ENCODE measurements around the gene TCN2. TPM values are rescaled to one million over a fixed set of nuclear protein-coding genes. Genes with fewer than 3 reads are reported as not detected.
"Not testable (repeated sequence)": the region's sequence is repeated elsewhere in the genome, so short reads cannot be mapped to it uniquely, and the experiment has no call there.

TCN2 gene
- total RNA-seq, 1 experiment from 2014 or later: 1.8 TPM

DNA sequence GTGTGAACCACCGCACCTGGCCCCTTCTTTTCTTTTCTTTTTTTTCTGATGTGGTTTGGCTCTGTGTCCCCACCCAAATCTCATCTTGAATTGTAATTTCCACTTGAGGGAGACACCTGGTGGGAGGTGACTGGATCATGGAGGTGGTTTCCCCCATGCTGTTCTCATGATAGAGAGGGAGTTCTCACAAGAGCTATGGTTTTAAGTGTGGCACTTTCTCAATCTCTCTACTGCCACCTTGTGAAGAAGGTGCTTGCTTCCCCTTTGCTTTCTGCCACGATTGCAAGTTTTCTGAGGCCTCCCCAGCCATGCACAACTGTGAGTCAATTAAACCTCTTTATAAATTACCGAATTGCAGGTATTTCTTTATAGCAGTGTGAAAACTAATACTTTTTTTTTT lies 4.9 kb upstream of the TCN2 start:
- DNase-seq (ENCODE audit: low read depth, low spot score): peak; percentile 74
- in situ Hi-C loops (cut with HindIII; ENCODE audit: low pct_unique_long_range_greater_than_20kb, low sequenced_read_pairs): no loop called here

- in situ Hi-C loops (cut with HindIII; ENCODE audit: low pct_unique_long_range_greater_than_20kb, low sequenced_read_pairs): no loop called here
- DNase-seq (ENCODE audit: low read depth, low spot score): no peak
Observed at GRCh38 chr22:30603801-30604200, 3.2 kb upstream of the TCN2 start.

- DNase-seq (ENCODE audit: low read depth, low spot score): no peak
- in situ Hi-C loops (cut with HindIII; ENCODE audit: low pct_unique_long_range_greater_than_20kb, low sequenced_read_pairs): no loop called here
Observed at GRCh38 chr22:30604723-30605122, 2.3 kb upstream of the TCN2 start.

- in situ Hi-C loops (cut with HindIII; ENCODE audit: low pct_unique_long_range_greater_than_20kb, low sequenced_read_pairs): no loop called here
- peak; percentile 74 for DNase-seq (ENCODE audit: low read depth, low spot score)
Observed at GRCh38 chr22:30605449-30606110, 1.4 kb upstream of the TCN2 start.

DNA sequence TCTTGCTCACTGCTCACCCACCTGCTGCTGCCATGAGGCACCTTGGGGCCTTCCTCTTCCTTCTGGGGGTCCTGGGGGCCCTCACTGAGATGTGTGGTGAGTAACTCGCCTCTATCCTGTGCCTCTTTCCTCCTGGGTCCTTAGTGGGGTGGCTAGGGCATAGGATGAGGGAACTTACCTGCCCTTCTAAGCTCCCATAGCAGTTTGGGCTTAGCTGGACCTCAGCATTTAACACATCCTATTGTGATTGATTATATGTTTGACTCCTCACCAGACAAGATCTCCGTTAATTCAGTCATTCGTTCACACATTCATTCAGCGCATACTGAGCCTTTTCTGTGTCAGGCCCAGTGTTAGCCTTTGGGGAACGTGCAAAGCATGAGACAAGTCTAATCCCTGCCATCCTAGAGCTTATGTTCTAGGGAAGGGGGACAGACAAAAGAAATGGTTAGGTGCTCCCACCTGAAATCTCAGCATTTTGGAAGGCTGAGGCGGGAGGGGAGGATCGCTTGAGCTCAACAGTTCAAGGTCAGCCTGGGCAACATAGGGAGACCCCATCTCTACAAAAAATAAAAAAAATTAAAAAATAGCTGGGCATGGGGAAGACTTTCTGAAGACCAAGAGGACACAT lies 441 bp downstream of the TCN2 start:
- DNase-seq (ENCODE audit: low read depth, low spot score): no peak
- in situ Hi-C loops (cut with HindIII; ENCODE audit: low pct_unique_long_range_greater_than_20kb, low sequenced_read_pairs): no loop called here

DNA sequence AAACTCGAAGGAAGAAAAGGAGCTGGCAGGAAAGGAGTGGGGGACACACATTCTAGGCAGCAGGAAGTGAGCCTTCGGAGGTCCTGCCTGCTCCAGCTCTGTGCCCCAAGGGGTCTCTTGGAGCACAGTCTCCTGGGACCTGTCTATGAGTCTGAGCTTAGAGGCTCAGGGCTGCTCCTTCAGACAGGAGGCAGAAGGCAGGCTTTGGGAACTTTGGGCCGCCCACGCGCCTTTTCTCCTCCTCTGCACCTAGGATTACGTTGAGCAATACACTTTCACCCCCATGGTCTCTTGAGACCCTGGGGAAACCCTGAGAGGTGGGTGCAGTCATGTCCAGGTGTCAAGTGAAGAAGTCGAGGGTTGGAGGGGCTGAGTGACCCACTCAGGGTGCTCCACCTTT lies 965 bp downstream of the TCN2 start:
- in situ Hi-C loops (cut with HindIII; ENCODE audit: low pct_unique_long_range_greater_than_20kb, low sequenced_read_pairs): no loop called here
- DNase-seq (ENCODE audit: low read depth, low spot score): no peak

- DNase-seq (ENCODE audit: low read depth, low spot score): no peak
- in situ Hi-C loops (cut with HindIII; ENCODE audit: low pct_unique_long_range_greater_than_20kb, low sequenced_read_pairs): no loop called here
Observed at GRCh38 chr22:30609260-30610185, 2.5 kb downstream of the TCN2 start.

- no peak for DNase-seq (ENCODE audit: low read depth, low spot score)
- in situ Hi-C loops (cut with HindIII; ENCODE audit: low pct_unique_long_range_greater_than_20kb, low sequenced_read_pairs): no loop called here
Observed at GRCh38 chr22:30610299-30610698, 3.3 kb downstream of the TCN2 start.

- in situ Hi-C loops (cut with HindIII; ENCODE audit: low pct_unique_long_range_greater_than_20kb, low sequenced_read_pairs): no loop called here
- DNase-seq (ENCODE audit: low read depth, low spot score): no peak
Observed at GRCh38 chr22:30611197-30611596, 4.2 kb downstream of the TCN2 start.

GRCh38 chr22:30612789-30613188 lies 5.8 kb downstream of the TCN2 start:
- no peak for DNase-seq (ENCODE audit: low read depth, low spot score)
- in situ Hi-C loops (cut with HindIII; ENCODE audit: low pct_unique_long_range_greater_than_20kb, low sequenced_read_pairs): no loop called here

- no peak for DNase-seq (ENCODE audit: low read depth, low spot score)
- in situ Hi-C loops (cut with HindIII; ENCODE audit: low pct_unique_long_range_greater_than_20kb, low sequenced_read_pairs): no loop called here
Observed at GRCh38 chr22:30614268-30614667, 7.3 kb downstream of the TCN2 start.

DNA sequence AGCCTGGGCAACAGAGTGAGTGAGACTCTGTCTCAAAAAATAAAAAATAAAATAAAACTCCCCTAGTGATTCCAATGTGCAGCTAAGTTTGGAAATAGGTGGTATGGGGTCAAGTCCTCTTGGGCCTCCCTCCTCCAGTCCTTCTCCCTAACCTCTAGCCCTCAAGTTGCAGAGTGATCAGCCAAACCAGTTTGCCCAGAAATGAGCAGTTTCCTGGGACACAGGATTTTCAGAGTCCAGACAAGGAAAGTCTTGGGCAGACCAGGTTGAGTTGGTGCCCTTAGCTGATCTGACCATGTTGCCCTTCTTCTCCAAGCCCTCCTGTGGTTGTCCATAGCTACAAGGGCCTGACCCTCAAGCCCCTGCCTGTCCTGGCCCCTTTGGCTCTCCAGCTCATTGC lies 7.9 kb downstream of the TCN2 start:
- in situ Hi-C loops (cut with HindIII; ENCODE audit: low pct_unique_long_range_greater_than_20kb, low sequenced_read_pairs): no loop called here
- no peak for DNase-seq (ENCODE audit: low read depth, low spot score)

- in situ Hi-C loops (cut with HindIII; ENCODE audit: low pct_unique_long_range_greater_than_20kb, low sequenced_read_pairs): no loop called here
Observed at GRCh38 chr22:30615543-30615954, 8.6 kb downstream of the TCN2 start.

GRCh38 chr22:30617819-30618218 lies 10.8 kb downstream of the TCN2 start:
- no peak for DNase-seq (ENCODE audit: low read depth, low spot score)
- in situ Hi-C loops (cut with HindIII; ENCODE audit: low pct_unique_long_range_greater_than_20kb, low sequenced_read_pairs): no loop called here

More at GRCh38 chr22:30615543-30615954, 8.6 kb downstream of the TCN2 start:
- DNase-seq (ENCODE audit: low read depth, low spot score): no peak

GRCh38 chr22:30619909-30620308 lies 12.9 kb downstream of the TCN2 start:
- in situ Hi-C loops (cut with HindIII; ENCODE audit: low pct_unique_long_range_greater_than_20kb, low sequenced_read_pairs); DNase-seq (ENCODE audit: low read depth, low spot score): not testable (repeated sequence)

DNA sequence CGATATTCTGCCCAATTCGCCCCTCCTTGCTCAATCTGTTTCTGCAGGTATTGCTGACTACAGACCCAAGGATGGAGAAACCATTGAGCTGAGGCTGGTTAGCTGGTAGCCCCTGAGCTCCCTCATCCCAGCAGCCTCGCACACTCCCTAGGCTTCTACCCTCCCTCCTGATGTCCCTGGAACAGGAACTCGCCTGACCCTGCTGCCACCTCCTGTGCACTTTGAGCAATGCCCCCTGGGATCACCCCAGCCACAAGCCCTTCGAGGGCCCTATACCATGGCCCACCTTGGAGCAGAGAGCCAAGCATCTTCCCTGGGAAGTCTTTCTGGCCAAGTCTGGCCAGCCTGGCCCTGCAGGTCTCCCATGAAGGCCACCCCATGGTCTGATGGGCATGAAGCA lies 19.4 kb downstream of the TCN2 start:
- in situ Hi-C loops (cut with HindIII; ENCODE audit: low pct_unique_long_range_greater_than_20kb, low sequenced_read_pairs): no loop called here
- no peak for DNase-seq (ENCODE audit: low read depth, low spot score)

- in situ Hi-C loops (cut with HindIII; ENCODE audit: low pct_unique_long_range_greater_than_20kb, low sequenced_read_pairs): no loop called here
- DNase-seq (ENCODE audit: low read depth, low spot score): no peak
Observed at GRCh38 chr22:30627471-30627870, 20.5 kb downstream of the TCN2 start.

DNA sequence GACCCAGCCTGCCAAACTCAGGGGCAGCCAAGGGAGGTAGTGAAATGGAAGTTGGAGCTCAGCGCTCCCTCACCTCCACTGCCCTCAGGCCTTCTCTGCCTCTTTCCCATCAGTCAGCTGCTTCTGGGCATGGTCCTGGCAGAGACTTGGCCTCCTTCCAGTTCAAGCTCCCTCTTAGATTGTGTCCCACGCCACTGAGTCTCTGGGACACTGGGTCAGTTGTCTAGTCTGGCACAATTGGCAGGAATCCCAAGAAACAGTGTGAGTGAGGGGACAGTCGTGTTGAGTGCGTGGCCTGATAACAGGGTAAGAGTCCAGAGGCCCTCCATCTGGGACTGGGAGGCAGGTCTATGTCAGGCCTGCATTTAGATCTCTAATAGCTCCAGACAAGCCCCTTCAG lies 21.5 kb downstream of the TCN2 start:
- in situ Hi-C loops (cut with HindIII; ENCODE audit: low pct_unique_long_range_greater_than_20kb, low sequenced_read_pairs): no loop called here
- no peak for DNase-seq (ENCODE audit: low read depth, low spot score)

All from SK-MEL-5 (cell line).